Neuronal stem cell (in vitro differentiated cells): ENCODE measurements around the gene DPPA5.
A peak's percentile ranks its signal among the peaks of the same experiment; 100 is the strongest.

Source experiments
- DNase-seq: peaks from one replicate; pipeline ENCODE4 v3.0.0-alpha.2; 2013; ENCODE audit warnings: low spot score
- H2AFZ ChIP-seq: one replicate; pipeline ENCODE4 v1.6.1; 2013; ENCODE audit warnings: mild to moderate bottlenecking, low read length, inconsistent platforms
- H2AK5ac ChIP-seq: 2 replicates; pipeline ENCODE4 v1.6.1; 2013; ENCODE audit warnings: low read depth, mild to moderate bottlenecking, inconsistent platforms, low read length, moderate library complexity, mixed read lengths
- H2BK120ac ChIP-seq: 2 replicates; pipeline ENCODE4 v1.6.1; 2013; ENCODE audit warnings: low read depth, mild to moderate bottlenecking, inconsistent platforms, low read length, moderate library complexity, mixed read lengths
- H2BK12ac ChIP-seq: one replicate; pipeline ENCODE4 v1.6.1; 2013; ENCODE audit warnings: low read length, inconsistent platforms
- H2BK15ac ChIP-seq: 2 replicates; pipeline ENCODE4 v1.6.1; 2013; ENCODE audit warnings: mild to moderate bottlenecking, low read length, inconsistent platforms, mixed read lengths
- H2BK5ac ChIP-seq: one replicate; pipeline ENCODE4 v1.6.1; 2013; ENCODE audit warnings: inconsistent platforms, mild to moderate bottlenecking, low read length, moderate library complexity
- H3K14ac ChIP-seq: one replicate; pipeline ENCODE4 v1.6.1; 2013; ENCODE audit warnings: low read length, inconsistent platforms
- H3K18ac ChIP-seq: 2 replicates; pipeline ENCODE4 v1.6.1; 2013; ENCODE audit warnings: low read length, inconsistent platforms
- H3K23ac ChIP-seq: 2 replicates; pipeline ENCODE4 v1.6.1; 2013; ENCODE audit warnings: low read depth, mild to moderate bottlenecking, mixed read lengths, low read length, inconsistent platforms; ENCODE audit not compliant: poor library complexity
- H3K27ac ChIP-seq: replicated peaks from 3 replicates; pipeline ENCODE4 v1.5.1; 2013; ENCODE audit warnings: low read length, inconsistent platforms
- H3K27me3 ChIP-seq, 3 experiments: 2 replicates each; pipeline ENCODE4 v1.6.1; 2013; ENCODE audit warnings: low read length in 3 of 3, mild to moderate bottlenecking in 2 of 3, inconsistent platforms in 1 of 3, low read depth in 1 of 3, mixed read lengths in 1 of 3, moderate library complexity in 1 of 3; ENCODE audit not compliant: control insufficient read depth in 3 of 3, insufficient read depth in 3 of 3
- H3K36me3 ChIP-seq, 2 donors: replicated peaks in 1 of 2; 2 replicates each; pipeline ENCODE4 v1.6.1; 2013; ENCODE audit warnings: low read length in 2 of 2; ENCODE audit not compliant: control insufficient read depth in 2 of 2, insufficient read depth in 2 of 2
- H3K4ac ChIP-seq: 2 replicates; pipeline ENCODE4 v1.6.1; 2013; ENCODE audit warnings: inconsistent platforms, mild to moderate bottlenecking, low read length, moderate library complexity
- H3K4me1 ChIP-seq, 2 donors: 1 replicate in 1 of 2; 2 replicates in 1 of 2; pipeline ENCODE4 v1.6.1; 2013; ENCODE audit warnings: low read length in 2 of 2, low read depth in 1 of 2; ENCODE audit not compliant: control insufficient read depth in 2 of 2, insufficient read depth in 1 of 2
- H3K4me2 ChIP-seq: one replicate; pipeline ENCODE4 v1.6.1; 2013; ENCODE audit warnings: mild to moderate bottlenecking, low read length, inconsistent platforms; ENCODE audit not compliant: insufficient read depth, poor library complexity, severe bottlenecking
- H3K4me3 ChIP-seq, 2 donors: 2 replicates each; pipeline ENCODE4 v1.5.1; 2013; ENCODE audit warnings: low read length in 2 of 2, mild to moderate bottlenecking in 2 of 2, inconsistent platforms in 1 of 2, moderate library complexity in 1 of 2
- H3K79me1 ChIP-seq: one replicate; pipeline ENCODE4 v1.6.1; 2013; ENCODE audit warnings: low read depth, mild to moderate bottlenecking, inconsistent platforms, low read length, moderate library complexity
- H3K9ac ChIP-seq: one replicate; pipeline ENCODE4 v1.6.1; 2013; ENCODE audit warnings: mild to moderate bottlenecking, low read depth, low read length, inconsistent platforms; ENCODE audit not compliant: poor library complexity
- H3K9me3 ChIP-seq, 2 donors: replicated peaks in 1 of 2; 2 replicates each; pipeline versions ENCODE3 to v1.6.1; 2013; ENCODE audit warnings: low read length in 2 of 2, mild to moderate bottlenecking in 2 of 2, inconsistent platforms in 1 of 2, low read depth in 1 of 2, mixed read lengths in 1 of 2, moderate library complexity in 1 of 2; ENCODE audit not compliant: control insufficient read depth in 2 of 2, insufficient read depth in 1 of 2
- H4K8ac ChIP-seq: one replicate; pipeline ENCODE4 v1.6.1; 2013; ENCODE audit warnings: low read depth, mild to moderate bottlenecking, inconsistent platforms, low read length, moderate library complexity
- H4K91ac ChIP-seq: one replicate; pipeline ENCODE4 v1.6.1; 2013; ENCODE audit warnings: low read length, low read depth, mild to moderate bottlenecking, inconsistent platforms; ENCODE audit not compliant: poor library complexity
- WGBS, 2 donors: extraction: QIAGEN DNeasy Blood & Tissue Kit; methylation state at CpG; one replicate each; pipeline ENCODE4 v1.1.7; 2013; ENCODE audit warnings: missing lambda C conversion rate in 2 of 2, mixed read lengths in 1 of 2; ENCODE audit not compliant: insufficient read length in 2 of 2, insufficient replicate concordance in 1 of 2; ENCODE audit errors: extremely low coverage in 2 of 2; 5-methylcytosine and 5-hydroxymethylcytosine counted together

DPPA5 gene

GRCh38 chr6:73369563-73369962, 15.5 kb upstream of the DPPA5 start, which contains the start of gene OOEP:
Gene OOEP, minus strand, starts transcription at chr6:73369897. Its CDS starts 105 bp downstream, at chr6:73369792.
- Histone ChIP-seq H4K91ac (no peak within 1 kb of the TSS), H3K36me3 (no peaks in the 10 kb centered on the region), H3K79me1 (peaks cover 2% of the 10 kb centered on the region), H2BK120ac (no peak within 1 kb of the TSS), H3K27me3 (no peaks in the 10 kb centered on the region), H3K9me3 (peaks cover 0 to 2% of the 10 kb centered on the region in 2 donors), H3K9ac (no peak within 1 kb of the TSS), H3K4ac (no peak within 1 kb of the TSS), H3K4me3 (no peak within 1 kb of the TSS), H3K4me1 (no peaks in the 10 kb centered on the region), H4K8ac (no peak within 1 kb of the TSS), H2BK12ac (no peak within 1 kb of the TSS), H2AFZ (no peak within 1 kb of the TSS), H3K27ac (no peak within 1 kb of the TSS), H3K14ac (no peak within 1 kb of the TSS), H3K4me2 (no peak within 1 kb of the TSS), H2AK5ac (peak within 1 kb of the TSS; percentile 63), H2BK5ac (no peak within 1 kb of the TSS), H3K23ac (peak within 1 kb of the TSS; percentile 43), H3K18ac (no peak within 1 kb of the TSS), H2BK15ac (no peak within 1 kb of the TSS)
- no peak for DNase-seq
- no CpG with 5 or more reads among the region's 36 CpGs for WGBS, 2 donors

GRCh38 chr6:73369157-73369556, 15.1 kb upstream of the DPPA5 start:
- Histone ChIP-seq H2BK120ac (no peak overlapping the region), H3K27ac (no peak overlapping the region), H3K14ac (no peak overlapping the region), H3K4me2 (no peak overlapping the region), H2BK12ac (no peak overlapping the region), H2AFZ (no peak overlapping the region), H3K4me1 (no peaks in the 10 kb centered on the region), H3K27me3 (no peaks in the 10 kb centered on the region), H3K4me3 (no peak overlapping the region), H3K4ac (no peak overlapping the region), H3K18ac (no peak overlapping the region), H3K9ac (no peak overlapping the region), H4K91ac (no peak overlapping the region), H4K8ac (no peak overlapping the region), H3K79me1 (peaks cover 2% of the 10 kb centered on the region), H2BK15ac (no peak overlapping the region), H2AK5ac (peak overlapping the region; percentile 63), H3K36me3 (no peaks in the 10 kb centered on the region), H3K9me3 (peaks cover 0 to 2% of the 10 kb centered on the region in 2 donors), H3K23ac (peak overlapping the region; percentile 43), H2BK5ac (no peak overlapping the region)
- no CpG with 5 or more reads among the region's 14 CpGs for WGBS, 2 donors
- no peak for DNase-seq

DNA sequence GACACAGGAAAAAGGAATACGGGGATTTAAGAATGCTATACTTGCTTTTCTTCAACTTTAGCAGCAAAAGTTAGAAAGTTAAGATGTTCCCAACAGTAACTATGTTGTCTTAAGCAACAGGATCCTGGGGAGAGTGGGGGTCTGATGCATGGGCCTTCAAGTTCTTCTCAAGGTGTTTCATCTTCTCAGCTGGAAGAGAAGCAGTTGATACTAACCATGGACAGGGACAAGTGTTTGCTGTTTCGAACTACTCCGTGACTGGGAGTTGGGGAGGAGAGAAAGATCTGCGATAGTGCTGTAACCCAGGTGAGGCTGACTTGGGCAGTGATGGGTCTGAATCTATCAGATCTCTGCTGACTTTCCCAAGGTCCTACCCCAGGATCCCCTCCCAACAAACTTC, 14.6 kb upstream of the DPPA5 start:
- Histone ChIP-seq H3K4me1 (no peaks in the 10 kb centered on the region), H3K4me2 (no peak overlapping the region), H3K27me3 (no peaks in the 10 kb centered on the region), H2BK15ac (no peak overlapping the region), H3K36me3 (no peaks in the 10 kb centered on the region), H2AFZ (no peak overlapping the region), H3K4me3 (no peak overlapping the region), H4K8ac (no peak overlapping the region), H3K23ac (no peak overlapping the region), H4K91ac (no peak overlapping the region), H3K18ac (no peak overlapping the region), H3K4ac (no peak overlapping the region), H3K27ac (no peak overlapping the region), H2BK5ac (no peak overlapping the region), H3K14ac (no peak overlapping the region), H3K9me3 (peaks cover 0 to 2% of the 10 kb centered on the region in 2 donors), H3K9ac (no peak overlapping the region), H2BK12ac (no peak overlapping the region), H2AK5ac (no peak overlapping the region), H2BK120ac (no peak overlapping the region), H3K79me1 (peaks cover 2% of the 10 kb centered on the region)
- WGBS, 2 donors: no CpG with 5 or more reads among the region's 4 CpGs
- DNase-seq: no peak

DNA sequence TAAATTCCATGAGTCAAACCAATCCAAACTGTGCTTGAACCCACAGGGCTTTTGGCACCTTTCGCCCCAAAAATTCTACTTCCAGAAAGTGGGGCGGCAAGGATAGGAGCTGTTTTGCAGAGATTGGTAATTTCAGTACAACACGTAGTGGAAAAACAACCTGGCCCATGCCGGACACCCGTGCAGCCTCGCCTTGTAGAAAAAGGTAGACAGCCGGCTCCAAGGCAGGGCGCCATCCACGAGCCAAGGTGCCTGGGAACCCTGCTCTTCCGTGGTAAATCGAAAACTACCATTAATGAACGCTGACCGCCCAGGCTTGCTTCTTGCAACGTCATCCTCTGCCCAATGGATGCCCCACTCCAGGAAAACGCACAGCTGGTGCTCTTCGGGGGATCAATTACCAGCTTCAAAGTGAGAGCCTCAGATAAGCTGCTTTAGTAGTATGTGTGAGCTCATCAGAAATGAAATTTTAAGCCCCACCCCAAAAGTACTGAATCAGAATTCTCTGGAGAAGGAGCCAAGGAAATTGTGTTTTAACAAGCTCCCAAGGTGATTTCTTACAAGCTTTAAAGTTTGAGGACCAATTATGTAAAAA, 13.8 kb upstream of the DPPA5 start:
- Histone ChIP-seq H3K4me2 (peak overlapping the region; percentile 11), H3K9me3 (peaks cover 0 to 2% of the 10 kb centered on the region in 2 donors), H3K23ac (no peak overlapping the region), H3K18ac (peak overlapping the region; percentile 7), H3K27me3 (no peaks in the 10 kb centered on the region), H4K8ac (no peak overlapping the region), H2BK15ac (no peak overlapping the region), H3K27ac (no peak overlapping the region), H2AK5ac (no peak overlapping the region), H3K36me3 (no peaks in the 10 kb centered on the region), H3K4me1 (no peaks in the 10 kb centered on the region), H2BK5ac (no peak overlapping the region), H2BK12ac (no peak overlapping the region), H3K9ac (no peak overlapping the region), H3K4me3 (peak overlapping the region in 1 of 2 donors; percentile 55), H2BK120ac (no peak overlapping the region), H3K4ac (no peak overlapping the region), H4K91ac (no peak overlapping the region), H2AFZ (no peak overlapping the region), H3K79me1 (peaks cover 2% of the 10 kb centered on the region), H3K14ac (no peak overlapping the region)
- DNase-seq: no peak
- no CpG with 5 or more reads among the region's 16 CpGs for WGBS, 2 donors
